OCI-LY3 (cell line): Measurements from ENCODE around the gene C2CD2L.

Experiments
- EZH2phosphoT487 ChIP-seq: fragments of 200-600 bp; shearing (Covaris generic); IDR thresholded peaks from 2 replicates; pipeline ENCODE4 v1.6.1; 2018; ENCODE audit warnings: antibody characterized with exemption, mixed run types, low read depth
- TF ChIP-seq, protein P1 (sequence below): fragments of 200-600, 300-600 bp; sonication (generic); IDR thresholded peaks from 2 replicates; pipeline ENCODE4 v1.5.1; 2014; ENCODE audit warnings: antibody characterized with exemption, low read length, low read depth

DNA sequence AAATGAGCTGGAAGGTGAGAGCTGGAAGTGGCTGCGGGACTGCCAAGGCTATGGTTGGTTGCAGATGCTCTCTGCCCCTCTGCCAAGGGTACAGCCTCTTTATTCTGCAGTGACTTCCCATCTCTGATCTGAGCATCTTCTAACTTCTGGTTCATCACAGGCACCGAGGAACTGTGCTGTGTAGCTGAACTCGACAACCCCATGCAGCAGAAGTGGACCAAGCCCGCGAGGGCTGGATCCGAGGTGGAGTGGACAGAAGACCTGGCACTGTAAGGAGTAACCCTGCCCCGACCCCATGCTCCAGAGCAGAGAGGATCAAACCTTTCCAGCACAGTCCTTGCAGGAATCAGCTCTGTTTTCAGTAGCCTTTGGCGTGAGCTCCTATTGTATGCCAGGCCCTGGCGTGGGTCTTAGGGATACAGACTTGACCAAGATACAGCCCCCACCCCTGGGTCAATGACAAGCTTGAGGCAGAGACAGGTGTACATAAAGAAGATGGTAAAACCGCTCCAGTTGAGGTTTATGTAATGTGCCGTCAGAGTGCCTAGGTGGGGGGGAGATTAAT, 4.3 kb downstream of the C2CD2L start:
- TF ChIP-seq, protein P1, sequence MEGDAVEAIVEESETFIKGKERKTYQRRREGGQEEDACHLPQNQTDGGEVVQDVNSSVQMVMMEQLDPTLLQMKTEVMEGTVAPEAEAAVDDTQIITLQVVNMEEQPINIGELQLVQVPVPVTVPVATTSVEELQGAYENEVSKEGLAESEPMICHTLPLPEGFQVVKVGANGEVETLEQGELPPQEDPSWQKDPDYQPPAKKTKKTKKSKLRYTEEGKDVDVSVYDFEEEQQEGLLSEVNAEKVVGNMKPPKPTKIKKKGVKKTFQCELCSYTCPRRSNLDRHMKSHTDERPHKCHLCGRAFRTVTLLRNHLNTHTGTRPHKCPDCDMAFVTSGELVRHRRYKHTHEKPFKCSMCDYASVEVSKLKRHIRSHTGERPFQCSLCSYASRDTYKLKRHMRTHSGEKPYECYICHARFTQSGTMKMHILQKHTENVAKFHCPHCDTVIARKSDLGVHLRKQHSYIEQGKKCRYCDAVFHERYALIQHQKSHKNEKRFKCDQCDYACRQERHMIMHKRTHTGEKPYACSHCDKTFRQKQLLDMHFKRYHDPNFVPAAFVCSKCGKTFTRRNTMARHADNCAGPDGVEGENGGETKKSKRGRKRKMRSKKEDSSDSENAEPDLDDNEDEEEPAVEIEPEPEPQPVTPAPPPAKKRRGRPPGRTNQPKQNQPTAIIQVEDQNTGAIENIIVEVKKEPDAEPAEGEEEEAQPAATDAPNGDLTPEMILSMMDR = no peak
- TF ChIP-seq EZH2phosphoT487 = no peak
